SK-N-SH (cell line): Measurements from ENCODE around the gene SH3TC1. TPM values are rescaled to one million over a fixed set of nuclear protein-coding genes. Genes with fewer than 3 reads are reported as not detected.

Experiments
- CTCF ChIA-PET: fragments of 300-600, 350-600 bp; formaldehyde crosslinking; extraction: SDS; loops from one replicate; lab custom pipeline; 2021; lab: Yijun Ruan, JAX
- POLR2A ChIA-PET: fragments of 350-600 bp; sonication (Branson Sonifier 250); formaldehyde crosslinking; extraction: SDS; loops from one replicate; lab custom pipeline; 2020; ENCODE audit warnings: antibody characterized with exemption, inconsistent platforms; lab: Yijun Ruan, JAX
- DNase-seq: peaks from one replicate; pipeline ENCODE4 v3.0.0; 2012
- H2AFZ ChIP-seq: fragments of 200-600 bp; sonication (generic); 2 replicates; pipeline ENCODE4 v1.8.1; 2016; ENCODE audit warnings: antibody characterized with exemption, mild to moderate bottlenecking, low read depth
- H3F3A ChIP-seq: fragments of 200-600 bp; sonication (generic); replicated peaks from 2 replicates; pipeline ENCODE3; 2016; ENCODE audit warnings: antibody characterized with exemption, mild to moderate bottlenecking; ENCODE audit not compliant: insufficient read depth
- H3K27ac ChIP-seq, 2 experiments: fragments of 200-500 bp in 1 of 2; fragments of 200-600 bp in 1 of 2; sonication (Bioruptor generic) in 1 of 2; sonication (generic), shearing (Covaris generic) in 1 of 2; 2 replicates each; pipeline versions ENCODE4 v1.5.1 to v1.6.1; 2014 to 2016; ENCODE audit warnings: low read depth in 2 of 2, inconsistent platforms in 1 of 2, low read length in 1 of 2, mild to moderate bottlenecking in 1 of 2, mixed read lengths in 1 of 2
- H3K27me3 ChIP-seq: fragments of 200-600 bp; sonication (generic), shearing (Covaris generic); 2 replicates; pipeline ENCODE4 v1.6.1; 2016; ENCODE audit warnings: mixed run types; ENCODE audit not compliant: insufficient read depth
- H3K36me3 ChIP-seq, 2 experiments: fragments of 200-500 bp in 1 of 2; fragments of 200-600 bp in 1 of 2; sonication (Bioruptor generic) in 1 of 2; sonication (generic) in 1 of 2; replicated peaks in 1 of 2; 2 replicates each; pipeline versions ENCODE3 to v1.5.1; 2014 to 2016; ENCODE audit warnings: low read length in 1 of 2, mild to moderate bottlenecking in 1 of 2; ENCODE audit not compliant: insufficient read depth in 2 of 2, control insufficient read depth in 1 of 2
- H3K4me1 ChIP-seq, 2 experiments: fragments of 200-500 bp in 1 of 2; fragments of 200-600 bp in 1 of 2; sonication (Bioruptor generic) in 1 of 2; sonication (generic), shearing (Covaris generic) in 1 of 2; 2 replicates each; pipeline versions ENCODE4 v1.5.1 to v1.6.1; 2014 to 2016; ENCODE audit warnings: low read depth in 1 of 2, low read length in 1 of 2, mixed run types in 1 of 2; ENCODE audit not compliant: insufficient read depth in 2 of 2, control insufficient read depth in 1 of 2
- H3K4me2 ChIP-seq: fragments of 200-600 bp; sonication (generic), shearing (Covaris generic); 2 replicates; pipeline ENCODE4 v1.6.1; 2017; ENCODE audit warnings: mixed run types
- H3K4me3 ChIP-seq, 2 experiments: fragments of 200-500 bp in 1 of 2; fragments of 200-600 bp in 1 of 2; sonication (Bioruptor generic) in 1 of 2; sonication (generic), shearing (Covaris generic) in 1 of 2; 2 replicates each; pipeline versions ENCODE4 v1.5.1 to v1.8.1; 2014 to 2016; ENCODE audit warnings: low read depth in 2 of 2, inconsistent platforms in 1 of 2, low read length in 1 of 2, mild to moderate bottlenecking in 1 of 2, mixed read lengths in 1 of 2, moderate library complexity in 1 of 2
- H3K79me2 ChIP-seq: fragments of 200-600 bp; sonication (generic); 2 replicates; pipeline ENCODE4 v1.8.1; 2017; ENCODE audit warnings: mild to moderate bottlenecking; ENCODE audit not compliant: insufficient read depth
- H3K9ac ChIP-seq: fragments of 200-600 bp; sonication (generic); 2 replicates; pipeline ENCODE4 v1.6.1; 2017; ENCODE audit warnings: mixed run types
- H3K9me2 ChIP-seq: fragments of 200-600 bp; sonication (generic); 2 replicates; pipeline ENCODE4 v1.6.1; 2017; ENCODE audit warnings: mixed run types
- H3K9me3 ChIP-seq: fragments of 200-600 bp; sonication (generic); 2 replicates; pipeline ENCODE4 v1.6.1; 2017; ENCODE audit warnings: mixed run types, mild to moderate bottlenecking, moderate library complexity
- H4K20me1 ChIP-seq: fragments of 200-600 bp; sonication (generic); 2 replicates; pipeline ENCODE4 v1.6.1; 2017; ENCODE audit warnings: mild to moderate bottlenecking, mixed run types; ENCODE audit not compliant: insufficient read depth
- ELF1 ChIP-seq: IDR thresholded peaks from 2 replicates; pipeline ENCODE4 v1.4.0; 2012
- FOSL2 ChIP-seq: IDR thresholded peaks from 2 replicates; pipeline ENCODE4 v1.4.0; 2012; ENCODE audit warnings: low read depth, mild to moderate bottlenecking, moderate library complexity, borderline replicate concordance
- FOXM1 ChIP-seq: IDR thresholded peaks from 2 replicates; pipeline ENCODE4 v1.4.0; 2012; ENCODE audit warnings: low read depth, mild to moderate bottlenecking
- GABPA ChIP-seq: IDR thresholded peaks from 2 replicates; pipeline ENCODE4 v1.4.0; 2012; ENCODE audit warnings: low read depth, mild to moderate bottlenecking
- GATA2 ChIP-seq: sonication (generic); formaldehyde crosslinking; IDR thresholded peaks from 2 replicates; pipeline ENCODE4 v1.5.0; 2020; ENCODE audit warnings: mild to moderate bottlenecking, missing genetic modification reagents
- JUND ChIP-seq: IDR thresholded peaks from 2 replicates; pipeline ENCODE4 v1.4.0; 2012
- MEF2A ChIP-seq: IDR thresholded peaks from 2 replicates; pipeline ENCODE4 v1.4.0; 2012; ENCODE audit warnings: low read depth, borderline replicate concordance
- MXI1 ChIP-seq: IDR thresholded peaks from 2 replicates; pipeline ENCODE4 v1.6.1; 2012; ENCODE audit warnings: mild to moderate bottlenecking, low read depth, low read length, improper control_type of control experiment
- NFIC ChIP-seq: IDR thresholded peaks from 2 replicates; pipeline ENCODE4 v1.4.0; 2012; ENCODE audit warnings: borderline replicate concordance
- NRF1 ChIP-seq: IDR thresholded peaks from 2 replicates; pipeline ENCODE4 v1.6.1; 2012; ENCODE audit warnings: low read depth, mild to moderate bottlenecking, low read length
- RAD21 ChIP-seq: IDR thresholded peaks from 2 replicates; pipeline ENCODE4 v1.6.1; 2012; ENCODE audit warnings: mild to moderate bottlenecking, low read length
- REST ChIP-seq: IDR thresholded peaks from 2 replicates; pipeline ENCODE4 v1.6.1; 2012; ENCODE audit warnings: mild to moderate bottlenecking, low read depth, low read length, moderate library complexity
- RFX5 ChIP-seq: IDR thresholded peaks from 2 replicates; pipeline ENCODE4 v1.6.1; 2012; ENCODE audit warnings: mild to moderate bottlenecking, improper control_type of control experiment, low read length
- RXRA ChIP-seq: IDR thresholded peaks from 2 replicates; pipeline ENCODE4 v1.4.0; 2012; ENCODE audit warnings: low read depth, mild to moderate bottlenecking, borderline replicate concordance
- SIN3A ChIP-seq: IDR thresholded peaks from 2 replicates; pipeline ENCODE4 v1.6.1; 2012; ENCODE audit warnings: low read depth, mild to moderate bottlenecking, low read length, moderate library complexity, borderline replicate concordance
- TAF1 ChIP-seq: IDR thresholded peaks from 2 replicates; pipeline ENCODE4 v1.6.1; 2012; ENCODE audit warnings: low read depth, mild to moderate bottlenecking, low read length, moderate library complexity, borderline replicate concordance
- TCF12 ChIP-seq: IDR thresholded peaks from 2 replicates; pipeline ENCODE4 v1.4.0; 2012
- USF2 ChIP-seq: fragments of 150-350 bp; IDR thresholded peaks from 2 replicates; pipeline ENCODE4 v1.6.1; 2017; ENCODE audit warnings: antibody characterized with exemption, low read length, low read depth, borderline replicate concordance
- YY1 ChIP-seq: IDR thresholded peaks from 2 replicates; pipeline ENCODE4 v1.4.0; 2012; ENCODE audit warnings: low read depth, mild to moderate bottlenecking
- WGBS: methylation state at CpG from one replicate; pipeline ENCODE4 v1.1.6; 2017; ENCODE audit warnings: low lambda C conversion rate; 5-methylcytosine and 5-hydroxymethylcytosine counted together
- polyA plus RNA-seq, 3 experiments: library from polyadenylated mRNA; depleted of rRNA; stranded (reverse); fragments of >200 nt; gene quantifications; 2 replicates each; pipeline ENCODE4 v1.2.3, GENCODE V29; 2012

Gene SH3TC1
- polyA plus RNA-seq, 1 of the 3 experiments (the other 2 are of a cell fraction), result 2.7 TPM

- TF ChIP-seq MEF2A, result no peak
- TF ChIP-seq RAD21, result no peak
- no peak for TF ChIP-seq NRF1
- TF ChIP-seq TCF12, result no peak
- TF ChIP-seq TAF1, result no peak
- TF ChIP-seq MXI1, result no peak
Observed at GRCh38 chr4:8208565-8208964, 9.5 kb downstream of the SH3TC1 start (continued).

GRCh38 chr4:8209181-8209874, 10.2 kb downstream of the SH3TC1 start:
- H3K4me1 ChIP-seq, result peaks cover 0 to 20% of the 10 kb centered on the region in 2 experiments; a peak in 1 of 4 replicates
- no peak overlapping the region for H3K27ac ChIP-seq
- H3K4me3 ChIP-seq, result no peak overlapping the region
- no peaks in the 10 kb centered on the region for H4K20me1 ChIP-seq
- no peaks in the 10 kb centered on the region for H3K9me3 ChIP-seq
- no peak overlapping the region for H2AFZ ChIP-seq
- H3K27me3 ChIP-seq, result no peaks in the 10 kb centered on the region
- H3K36me3 ChIP-seq, result no peaks in the 10 kb centered on the region
- no peak overlapping the region for H3K9ac ChIP-seq
- POLR2A ChIA-PET, result no interaction called here
- TF ChIP-seq NRF1 (no peak), YY1 (no peak), TAF1 (no peak), JUND (no peak), GABPA (no peak), REST (no peak), USF2 (no peak), SIN3A (no peak), RAD21 (no peak), NFIC (no peak), RXRA (no peak), MEF2A (no peak), FOXM1 (no peak), RFX5 (no peak), GATA2 (CRISPR knock-in tag) (no peak), FOSL2 (no peak), ELF1 (no peak)
- TF ChIP-seq, all 33 proteins: peak for 0
- no peak for DNase-seq
- no peaks in the 10 kb centered on the region for H3K79me2 ChIP-seq
- no peaks in the 10 kb centered on the region for H3K9me2 ChIP-seq
- WGBS, result 95% methylated on average over 21 of the region's 21 CpGs
- CTCF ChIA-PET, result no interaction called here
- no peak overlapping the region for H3K4me2 ChIP-seq
- H3F3A ChIP-seq, result no peaks in the 10 kb centered on the region
